Measurements from ENCODE around the gene SUSD6.
A peak's percentile ranks its signal among the peaks of the same experiment; 100 is the strongest.

The SUSD6 gene

DNA sequence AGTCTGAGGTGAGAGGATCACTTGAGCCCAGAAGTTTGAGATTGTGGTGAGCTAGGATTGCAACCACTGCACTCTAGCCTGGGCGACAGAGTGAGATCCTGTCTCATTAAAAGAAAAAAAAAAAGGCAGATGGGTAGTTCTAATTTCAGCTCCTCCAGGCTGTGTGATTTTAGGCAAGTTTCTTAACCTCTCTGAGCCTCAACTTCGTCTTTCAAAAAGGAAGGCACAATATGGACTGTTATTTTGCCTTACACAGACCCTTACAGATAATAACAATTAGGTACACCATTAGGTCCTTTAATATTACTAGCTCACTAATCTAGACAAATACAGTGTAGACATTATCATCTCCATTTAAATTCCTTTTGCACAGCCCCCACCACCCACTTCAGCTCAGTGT is 31.9 kb upstream of the SUSD6 start:
- ChIA-PET POLR2A (ENCODE audit: low non-redundant PET) (no interaction called here), CTCF (interaction anchor here (0.7 to 1.3 kb wide), 7 partner anchors 15 to 716 kb away, joined by 3 to 8 read pairs (median 3); no protein-coding TSS in a partner anchor)
- DNase-seq (ENCODE audit: low spot score), result no peak
- no peak overlapping the region for H3K27ac ChIP-seq
- TF ChIP-seq, protein P1, sequence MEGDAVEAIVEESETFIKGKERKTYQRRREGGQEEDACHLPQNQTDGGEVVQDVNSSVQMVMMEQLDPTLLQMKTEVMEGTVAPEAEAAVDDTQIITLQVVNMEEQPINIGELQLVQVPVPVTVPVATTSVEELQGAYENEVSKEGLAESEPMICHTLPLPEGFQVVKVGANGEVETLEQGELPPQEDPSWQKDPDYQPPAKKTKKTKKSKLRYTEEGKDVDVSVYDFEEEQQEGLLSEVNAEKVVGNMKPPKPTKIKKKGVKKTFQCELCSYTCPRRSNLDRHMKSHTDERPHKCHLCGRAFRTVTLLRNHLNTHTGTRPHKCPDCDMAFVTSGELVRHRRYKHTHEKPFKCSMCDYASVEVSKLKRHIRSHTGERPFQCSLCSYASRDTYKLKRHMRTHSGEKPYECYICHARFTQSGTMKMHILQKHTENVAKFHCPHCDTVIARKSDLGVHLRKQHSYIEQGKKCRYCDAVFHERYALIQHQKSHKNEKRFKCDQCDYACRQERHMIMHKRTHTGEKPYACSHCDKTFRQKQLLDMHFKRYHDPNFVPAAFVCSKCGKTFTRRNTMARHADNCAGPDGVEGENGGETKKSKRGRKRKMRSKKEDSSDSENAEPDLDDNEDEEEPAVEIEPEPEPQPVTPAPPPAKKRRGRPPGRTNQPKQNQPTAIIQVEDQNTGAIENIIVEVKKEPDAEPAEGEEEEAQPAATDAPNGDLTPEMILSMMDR (conservative IDR thresholded peaks at IDR 0.05; ENCODE audit: low read depth), result no peak

DNA sequence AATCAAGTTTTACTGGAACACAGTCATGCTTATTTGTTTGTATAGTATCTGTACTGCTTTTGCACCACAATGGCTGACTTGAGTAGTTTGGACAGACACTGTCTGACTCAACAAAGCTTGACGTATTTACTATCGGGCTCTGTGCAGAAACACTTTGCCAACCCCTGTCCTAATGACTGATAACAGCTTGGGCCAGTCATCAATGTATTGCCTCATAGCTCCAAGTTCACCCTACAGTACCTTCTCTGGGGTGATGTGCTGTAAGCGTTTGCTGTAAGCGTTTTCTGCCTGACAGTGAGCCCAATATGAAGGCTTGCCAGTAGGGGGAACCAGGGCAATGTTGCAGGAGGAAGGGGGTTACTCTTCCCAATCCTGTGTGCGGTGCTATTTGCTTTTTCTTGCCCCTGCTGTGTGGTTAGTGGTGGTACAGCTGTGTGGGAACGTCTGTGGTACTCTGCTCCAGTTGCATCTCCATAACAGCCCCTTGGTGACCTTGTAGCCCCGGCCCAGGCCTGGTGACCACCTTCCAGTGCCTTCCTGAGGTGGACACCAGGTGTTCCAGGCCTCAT is 31.3 kb upstream of the SUSD6 start:
- TF ChIP-seq, protein P1 (conservative IDR thresholded peaks at IDR 0.05; ENCODE audit: low read depth), result peak; percentile 26; the same call in 1 of the 2 replicates
- H3K27ac ChIP-seq, result no peak overlapping the region
- POLR2A ChIA-PET (ENCODE audit: low non-redundant PET), result no interaction called here
- peak; percentile 53 for DNase-seq (ENCODE audit: low spot score)
- CTCF ChIA-PET, result interaction anchor here (0.7 to 1.4 kb wide), 8 partner anchors 15 to 717 kb away, joined by 3 to 8 read pairs (median 4); no protein-coding TSS in a partner anchor

DNA sequence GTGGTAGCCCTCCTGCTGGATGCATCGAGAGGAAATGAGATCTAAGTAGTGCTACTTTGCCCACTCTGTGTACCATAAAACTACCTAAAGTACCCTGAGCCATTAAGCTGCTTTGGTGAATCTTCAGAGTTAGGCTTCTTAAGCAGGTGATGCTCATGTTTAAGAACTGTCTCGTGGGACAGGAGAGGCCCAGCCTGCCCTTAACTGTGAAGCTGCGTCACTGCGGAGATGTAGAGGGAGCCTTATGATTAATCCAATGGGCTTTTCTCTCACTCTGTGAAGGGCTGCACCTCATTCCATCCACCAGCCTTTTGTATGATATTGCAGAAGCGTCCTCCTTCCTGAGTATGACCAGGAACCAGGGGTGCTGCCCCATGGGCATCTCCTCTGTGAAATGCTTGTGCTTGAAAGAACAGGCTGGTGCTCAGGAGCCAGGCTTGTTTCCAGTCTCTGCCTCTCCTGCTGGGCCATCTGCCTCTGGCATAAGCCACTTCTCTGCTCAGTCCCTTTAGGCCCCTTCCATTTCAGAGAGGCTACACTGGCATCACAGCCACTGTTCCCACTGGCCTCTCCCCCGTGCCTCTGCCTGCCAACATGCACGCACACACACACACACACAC is 30.0 kb upstream of the SUSD6 start:
- no peak overlapping the region for H3K27ac ChIP-seq
- DNase-seq (ENCODE audit: low spot score), result no peak
- TF ChIP-seq, protein P1 (conservative IDR thresholded peaks at IDR 0.05; ENCODE audit: low read depth), result no peak
- POLR2A ChIA-PET (ENCODE audit: low non-redundant PET), result no interaction called here
- CTCF ChIA-PET, result interaction anchor here (0.6 to 1.4 kb wide), 3 partner anchors 23 to 173 kb away, joined by 3 to 8 read pairs (median 3); no protein-coding TSS in a partner anchor

DNA sequence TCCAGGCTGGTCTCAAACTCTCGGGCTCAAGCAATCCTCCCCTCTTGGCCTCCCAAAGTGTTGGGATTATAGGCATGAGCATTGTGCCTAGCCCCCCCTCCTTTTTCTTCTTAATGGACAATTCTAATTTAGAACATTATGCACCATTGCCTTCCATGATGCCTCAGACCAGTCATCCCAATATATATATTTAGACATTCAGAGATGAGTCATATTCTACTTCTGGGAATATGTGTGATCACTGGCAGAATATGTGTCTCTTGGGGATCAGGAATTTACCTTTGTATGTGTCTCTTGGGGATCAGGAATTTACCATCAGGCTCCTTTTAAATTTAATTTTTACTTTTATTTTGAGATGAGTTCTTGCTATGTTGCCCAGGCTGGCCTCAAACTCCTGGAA is 29.2 kb upstream of the SUSD6 start:
- ChIA-PET POLR2A (ENCODE audit: low non-redundant PET) (no interaction called here), CTCF (interaction anchor here (0.6 to 1.2 kb wide), 4 partner anchors 22 to 149 kb away, joined by 3 to 6 read pairs (median 3); no protein-coding TSS in a partner anchor)
- DNase-seq (ENCODE audit: low spot score), result no peak
- H3K27ac ChIP-seq, result no peak overlapping the region
- TF ChIP-seq, protein P1 (conservative IDR thresholded peaks at IDR 0.05; ENCODE audit: low read depth), result no peak

DNA sequence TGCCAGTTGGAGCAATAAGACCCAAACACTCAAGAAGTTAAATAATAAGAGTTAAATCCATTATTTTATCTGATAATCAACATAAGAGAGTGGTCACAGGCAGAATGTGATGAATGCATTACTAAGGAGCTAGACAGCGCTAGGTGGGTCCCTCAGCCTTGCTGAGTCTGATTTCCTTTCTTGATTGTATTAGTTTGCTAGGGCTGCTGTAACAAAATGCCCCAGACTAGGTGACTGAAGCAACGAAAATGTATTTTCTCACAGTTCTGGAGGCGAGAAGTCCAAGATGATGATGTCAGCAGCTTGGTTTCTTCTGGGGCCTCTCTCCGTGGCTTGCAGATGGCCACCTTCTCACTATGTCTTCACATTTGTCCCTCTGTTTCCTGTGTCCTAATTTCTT is 28.6 kb upstream of the SUSD6 start:
- TF ChIP-seq, protein P1 (conservative IDR thresholded peaks at IDR 0.05; ENCODE audit: low read depth), result no peak
- H3K27ac ChIP-seq, result no peak overlapping the region
- DNase-seq (ENCODE audit: low spot score), result no peak
- ChIA-PET POLR2A (ENCODE audit: low non-redundant PET) (no interaction called here), CTCF (interaction anchor here (0.5 to 1.2 kb wide), 4 partner anchors 76 to 148 kb away, joined by 3 to 6 read pairs (median 3); no protein-coding TSS in a partner anchor)

DNA sequence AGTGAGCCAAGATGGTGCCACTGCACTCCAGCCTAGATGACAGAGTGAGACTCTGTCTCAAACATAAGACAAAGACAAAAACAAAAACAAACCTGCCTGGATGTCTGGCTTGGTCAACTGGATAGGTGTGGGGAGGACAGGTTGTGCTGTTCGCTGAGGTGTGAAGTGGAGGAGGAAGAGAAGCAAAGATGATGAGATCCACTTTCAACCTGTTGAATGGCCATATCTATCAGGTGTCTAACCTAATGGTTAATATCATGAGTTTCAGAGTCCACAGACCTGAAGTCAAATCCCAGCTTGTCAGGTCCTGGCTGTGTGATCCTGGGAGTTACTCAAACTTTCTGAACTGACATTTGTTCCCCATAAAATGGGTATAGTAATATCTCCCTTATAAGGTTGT is 27.0 kb upstream of the SUSD6 start:
- DNase-seq (ENCODE audit: low spot score), result no peak
- CTCF ChIA-PET, result interaction anchor here (0.6 to 1.8 kb wide), 27 partner anchors 8 to 669 kb away, joined by 3 to 22 read pairs (median 4); partner anchors contain the start of genes CCDC177 and SUSD6
- POLR2A ChIA-PET (ENCODE audit: low non-redundant PET), result no interaction called here
- no peak overlapping the region for H3K27ac ChIP-seq
- TF ChIP-seq, protein P1 (conservative IDR thresholded peaks at IDR 0.05; ENCODE audit: low read depth), result no peak

Measured in RWPE1 (cell line).